Kidney epithelial cell (primary cell): ENCODE measurements around the gene ANXA5. TPM values are rescaled to one million over a fixed set of nuclear protein-coding genes. Genes with fewer than 3 reads are reported as not detected.
A peak's percentile ranks its signal among the peaks of the same experiment; 100 is the strongest.

ENCODE experiments used
- DNase-seq: peaks from one replicate; pipeline ENCODE4 v3.0.0-alpha.2; 2010; ENCODE audit warnings: low read depth
- H3K27me3 ChIP-seq: 2 replicates; pipeline ENCODE4 v1.6.0; 2011; ENCODE audit warnings: low read length; ENCODE audit not compliant: control insufficient read depth, insufficient read depth
- H3K36me3 ChIP-seq: 2 replicates; pipeline ENCODE4 v1.5.1; 2011; ENCODE audit warnings: low read length; ENCODE audit not compliant: control insufficient read depth, insufficient read depth
- H3K4me3 ChIP-seq: 2 replicates; pipeline ENCODE4 v1.5.1; 2011; ENCODE audit warnings: low read depth, mild to moderate bottlenecking, control low read depth, low read length
- total RNA-seq: library from RNA; depleted of rRNA; stranded (reverse); fragments of >200 nt; gene quantifications from 2 replicates; pipeline ENCODE4 v1.2.3, GENCODE V29; 2015
- TF ChIP-seq, protein P1 (sequence below): IDR thresholded peaks from 2 replicates; pipeline ENCODE4 v1.5.1; 2011; ENCODE audit warnings: mild to moderate bottlenecking, moderate library complexity, low read length, control low read depth, inconsistent platforms; ENCODE audit not compliant: insufficient read depth, poor library complexity, severe bottlenecking

ANXA5 gene
- total RNA-seq, 1 donor from 2014 or later: 356 TPM

DNA sequence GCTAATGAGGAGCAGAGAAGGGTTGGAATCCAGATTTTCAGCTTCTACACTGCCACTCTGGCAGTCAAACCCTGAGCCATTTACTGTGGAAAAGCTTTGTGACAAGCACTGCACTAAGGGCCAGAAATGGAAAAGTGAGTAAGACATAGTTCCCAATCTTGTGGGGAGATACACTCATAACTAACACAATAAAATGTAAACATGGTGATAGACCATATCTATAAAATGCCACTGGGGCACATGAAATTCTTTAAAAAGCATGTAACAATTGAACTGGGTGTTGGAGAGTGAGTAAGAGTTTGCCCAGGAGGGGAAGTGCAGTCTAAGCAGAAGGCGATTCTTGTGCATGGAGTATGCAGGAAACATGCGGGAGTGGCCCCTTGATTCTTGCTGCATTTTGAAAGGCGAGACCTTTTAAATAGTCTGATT, 32.0 kb upstream of the ANXA5 start:
- no peaks in the 10 kb centered on the region for H3K27me3 ChIP-seq
- DNase-seq: no peak
- TF ChIP-seq, protein P1, sequence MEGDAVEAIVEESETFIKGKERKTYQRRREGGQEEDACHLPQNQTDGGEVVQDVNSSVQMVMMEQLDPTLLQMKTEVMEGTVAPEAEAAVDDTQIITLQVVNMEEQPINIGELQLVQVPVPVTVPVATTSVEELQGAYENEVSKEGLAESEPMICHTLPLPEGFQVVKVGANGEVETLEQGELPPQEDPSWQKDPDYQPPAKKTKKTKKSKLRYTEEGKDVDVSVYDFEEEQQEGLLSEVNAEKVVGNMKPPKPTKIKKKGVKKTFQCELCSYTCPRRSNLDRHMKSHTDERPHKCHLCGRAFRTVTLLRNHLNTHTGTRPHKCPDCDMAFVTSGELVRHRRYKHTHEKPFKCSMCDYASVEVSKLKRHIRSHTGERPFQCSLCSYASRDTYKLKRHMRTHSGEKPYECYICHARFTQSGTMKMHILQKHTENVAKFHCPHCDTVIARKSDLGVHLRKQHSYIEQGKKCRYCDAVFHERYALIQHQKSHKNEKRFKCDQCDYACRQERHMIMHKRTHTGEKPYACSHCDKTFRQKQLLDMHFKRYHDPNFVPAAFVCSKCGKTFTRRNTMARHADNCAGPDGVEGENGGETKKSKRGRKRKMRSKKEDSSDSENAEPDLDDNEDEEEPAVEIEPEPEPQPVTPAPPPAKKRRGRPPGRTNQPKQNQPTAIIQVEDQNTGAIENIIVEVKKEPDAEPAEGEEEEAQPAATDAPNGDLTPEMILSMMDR: no peak
- H3K36me3 ChIP-seq: no peaks in the 10 kb centered on the region
- H3K4me3 ChIP-seq: no peak overlapping the region

DNA sequence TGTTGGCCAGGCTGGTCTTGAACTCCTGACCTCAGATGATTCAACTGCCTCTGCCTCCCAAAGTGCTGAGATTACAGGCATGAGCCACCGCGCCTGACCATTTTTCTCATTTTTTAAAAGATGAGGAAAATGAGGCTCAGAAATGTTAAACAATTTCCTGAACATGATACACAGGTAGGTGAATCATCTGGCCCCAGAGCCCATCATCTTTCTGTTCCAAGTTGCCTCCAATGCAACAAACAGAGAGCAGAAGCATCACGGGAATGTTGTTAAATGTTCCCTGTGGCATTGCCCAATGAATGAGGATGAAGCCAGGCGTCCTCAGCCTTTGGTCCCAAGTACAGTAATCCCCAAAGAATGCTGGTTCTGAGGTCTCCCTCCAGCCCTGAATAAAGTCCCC, 31.3 kb upstream of the ANXA5 start:
- TF ChIP-seq, protein P1: no peak
- DNase-seq: no peak
- Histone ChIP-seq H3K36me3 (no peaks in the 10 kb centered on the region), H3K27me3 (no peaks in the 10 kb centered on the region), H3K4me3 (no peak overlapping the region)

DNA sequence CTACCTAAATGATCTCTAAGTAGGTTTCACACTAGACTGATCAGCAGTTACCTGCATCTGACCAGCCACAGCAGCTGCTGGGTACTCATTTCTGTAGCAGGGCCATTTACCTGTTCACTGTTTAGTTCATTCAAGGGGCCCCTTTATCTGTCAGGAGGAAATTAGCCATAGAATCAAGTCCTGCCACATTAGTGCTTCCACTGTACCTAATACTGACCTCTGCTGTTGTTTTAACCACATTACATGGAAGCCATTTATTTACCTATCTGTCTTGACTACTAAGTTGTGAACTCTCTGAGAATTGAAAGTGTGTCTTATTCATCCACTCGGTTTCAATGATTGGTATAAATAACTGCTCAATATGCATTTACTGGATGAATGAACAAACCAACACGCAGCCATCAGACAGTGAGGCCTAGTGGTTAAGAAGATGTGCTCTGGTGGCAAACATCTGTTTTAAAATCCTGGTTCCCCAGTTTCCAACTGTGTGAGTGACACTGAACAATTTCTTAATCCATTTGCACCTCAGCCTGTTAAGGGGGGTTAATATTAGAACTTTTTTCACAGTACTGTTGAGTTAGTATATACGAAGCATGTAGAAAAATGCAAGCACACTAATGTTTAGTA, 30.0 kb upstream of the ANXA5 start:
- H3K27me3 ChIP-seq: no peaks in the 10 kb centered on the region
- peak; percentile 42 for DNase-seq

DNA sequence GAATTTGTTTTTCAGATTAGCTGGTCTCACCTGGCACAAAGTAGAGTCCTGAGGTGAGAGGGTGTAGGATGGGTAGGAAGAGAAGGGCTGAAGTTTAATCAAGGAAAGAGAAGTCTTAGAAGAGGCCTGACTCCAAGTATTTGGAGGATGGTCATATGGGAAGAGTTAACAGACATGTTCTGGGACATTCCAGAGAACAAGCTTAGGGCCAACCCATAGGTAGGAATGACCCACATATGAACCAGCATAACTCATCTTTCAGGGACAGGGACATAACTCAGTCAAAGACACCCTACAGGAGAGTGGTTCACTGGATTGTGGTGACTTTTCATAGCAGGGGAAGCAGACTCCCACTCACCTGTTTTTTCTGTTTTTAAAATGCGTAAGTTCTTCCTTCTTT, 27.9 kb upstream of the ANXA5 start:
- Histone ChIP-seq H3K36me3 (no peaks in the 10 kb centered on the region), H3K4me3 (no peak overlapping the region), H3K27me3 (no peaks in the 10 kb centered on the region)
- TF ChIP-seq, protein P1: no peak
- no peak for DNase-seq

More for the DNA sequence above, 30.0 kb upstream of the ANXA5 start:
- Histone ChIP-seq H3K36me3 (no peaks in the 10 kb centered on the region), H3K4me3 (no peak overlapping the region)
- TF ChIP-seq, protein P1: peak; percentile 62

DNA sequence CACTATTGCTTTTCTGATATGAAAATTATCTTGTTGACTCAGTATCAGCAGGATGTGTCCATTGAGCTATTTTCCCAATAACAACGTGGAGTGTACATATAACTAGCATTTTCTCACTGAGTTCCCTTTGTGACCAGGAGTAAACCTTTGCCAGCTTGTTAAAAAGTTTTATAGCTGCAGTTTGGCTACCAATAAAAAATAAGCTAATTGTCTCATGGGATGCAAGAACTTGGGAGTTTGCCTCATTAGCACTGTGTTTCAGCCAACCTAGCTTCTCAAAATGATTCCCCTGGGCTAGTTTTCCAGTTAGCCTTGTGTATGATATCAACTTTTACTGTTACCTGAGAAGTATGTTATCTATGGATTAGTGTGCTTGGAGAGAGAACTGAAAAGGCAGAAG, 24.9 kb upstream of the ANXA5 start:
- H3K27me3 ChIP-seq: no peaks in the 10 kb centered on the region
- H3K36me3 ChIP-seq: no peaks in the 10 kb centered on the region
- H3K4me3 ChIP-seq: no peak overlapping the region
- no peak for DNase-seq
- TF ChIP-seq, protein P1: no peak

DNA sequence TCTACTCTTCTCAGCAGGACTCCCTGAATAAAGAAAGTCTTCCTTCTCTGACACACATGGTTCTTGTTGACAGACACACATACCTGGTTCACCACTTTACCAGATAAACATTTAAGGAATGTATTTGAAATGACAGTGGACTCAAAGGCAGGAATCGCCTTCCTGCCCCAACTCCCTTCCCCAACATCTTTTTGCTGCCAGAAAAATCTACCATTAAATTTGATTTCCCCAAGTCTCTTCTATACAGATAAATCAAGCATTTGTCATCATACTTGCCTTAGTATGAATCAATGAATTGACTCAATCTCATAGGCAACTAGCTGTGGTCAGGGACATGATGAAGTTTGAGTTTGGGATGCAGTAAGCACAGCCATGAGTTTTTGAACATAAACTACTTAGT, 23.3 kb upstream of the ANXA5 start:
- no peak for DNase-seq
- TF ChIP-seq, protein P1: no peak
- Histone ChIP-seq H3K4me3 (no peak overlapping the region), H3K36me3 (no peaks in the 10 kb centered on the region), H3K27me3 (no peaks in the 10 kb centered on the region)
